SK-MEL-5 (cell line): ENCODE results near the gene ASTN2. TPM values are rescaled to one million over a fixed set of nuclear protein-coding genes. Genes with fewer than 3 reads are reported as not detected.

Source experiments
- DNase-seq: peaks from one replicate; pipeline ENCODE4 v3.0.0-alpha.2; 2016; ENCODE audit warnings: low read depth, low spot score
- in situ Hi-C: cut with HindIII; loops from 2 replicates; pipeline ENCODE4 v1.10.0; 2016; ENCODE audit warnings: low sequenced_read_pairs, high pct_unique_total_duplicates, low pct_unique_long_range_greater_than_20kb
- total RNA-seq: library from RNA; depleted of rRNA; stranded (reverse); fragments of >200 nt; shearing (Covaris generic); gene quantifications from 2 replicates; pipeline ENCODE4 v1.2.3, GENCODE V29; 2014

ASTN2 gene
- total RNA-seq, 1 experiment from 2014 or later = 11.9 TPM

GRCh38 chr9:116724123-116724522 lies 690.7 kb downstream of the ASTN2 start:
- no peak for DNase-seq
- in situ Hi-C loops = no loop called here

GRCh38 chr9:116721944-116722343 lies 692.9 kb downstream of the ASTN2 start:
- in situ Hi-C loops = no loop called here
- no peak for DNase-seq

GRCh38 chr9:116721411-116721810 lies 693.4 kb downstream of the ASTN2 start:
- in situ Hi-C loops = no loop called here
- DNase-seq = no peak

GRCh38 chr9:116720111-116720510 lies 694.7 kb downstream of the ASTN2 start:
- no peak for DNase-seq
- in situ Hi-C loops = no loop called here

- no peak for DNase-seq
- in situ Hi-C loops = no loop called here
Observed at GRCh38 chr9:116718111-116718510, 696.7 kb downstream of the ASTN2 start.

GRCh38 chr9:116717150-116717549 lies 697.7 kb downstream of the ASTN2 start:
- DNase-seq = no peak
- in situ Hi-C loops = no loop called here

- DNase-seq = no peak
- in situ Hi-C loops = no loop called here
Observed at GRCh38 chr9:116716438-116716837, 698.4 kb downstream of the ASTN2 start.

GRCh38 chr9:116715751-116716150 lies 699.1 kb downstream of the ASTN2 start:
- no peak for DNase-seq
- in situ Hi-C loops = no loop called here

GRCh38 chr9:116713271-116713670 lies 701.6 kb downstream of the ASTN2 start:
- DNase-seq = no peak
- in situ Hi-C loops = no loop called here

- no peak for DNase-seq
- in situ Hi-C loops = no loop called here
Observed at GRCh38 chr9:116712781-116713180, 702.1 kb downstream of the ASTN2 start.

- no peak for DNase-seq
- in situ Hi-C loops = no loop called here
Observed at GRCh38 chr9:116706310-116707290, 708.3 kb downstream of the ASTN2 start.

GRCh38 chr9:116705531-116705930 lies 709.3 kb downstream of the ASTN2 start:
- no peak for DNase-seq
- in situ Hi-C loops = no loop called here

- in situ Hi-C loops = no loop called here
- DNase-seq = no peak
Observed at GRCh38 chr9:116704470-116704869, 710.4 kb downstream of the ASTN2 start.

GRCh38 chr9:116703634-116704033 lies 711.2 kb downstream of the ASTN2 start:
- in situ Hi-C loops = no loop called here
- DNase-seq = no peak

GRCh38 chr9:116701940-116702642 lies 712.8 kb downstream of the ASTN2 start:
- in situ Hi-C loops = no loop called here

GRCh38 chr9:116700882-116701865 lies 713.7 kb downstream of the ASTN2 start:
- in situ Hi-C loops = no loop called here
- DNase-seq = no peak

More at GRCh38 chr9:116701940-116702642, 712.8 kb downstream of the ASTN2 start:
- DNase-seq = no peak

- in situ Hi-C loops = no loop called here
- DNase-seq = no peak
Observed at GRCh38 chr9:116700279-116700678, 714.6 kb downstream of the ASTN2 start.

GRCh38 chr9:116697887-116698286 lies 717.0 kb downstream of the ASTN2 start:
- no peak for DNase-seq
- in situ Hi-C loops = no loop called here
